HG02678 (cell line): Measurements from ENCODE around the gene SLC25A22.

Experiments
- ATAC-seq: cut with Tn5 transposase; IDR thresholded peaks from one replicate; pipeline ENCODE4 v1.9.1; 2021; ENCODE audit warnings: mild to moderate bottlenecking, moderate library complexity; ENCODE audit not compliant: unreplicated experiment

Gene SLC25A22

DNA sequence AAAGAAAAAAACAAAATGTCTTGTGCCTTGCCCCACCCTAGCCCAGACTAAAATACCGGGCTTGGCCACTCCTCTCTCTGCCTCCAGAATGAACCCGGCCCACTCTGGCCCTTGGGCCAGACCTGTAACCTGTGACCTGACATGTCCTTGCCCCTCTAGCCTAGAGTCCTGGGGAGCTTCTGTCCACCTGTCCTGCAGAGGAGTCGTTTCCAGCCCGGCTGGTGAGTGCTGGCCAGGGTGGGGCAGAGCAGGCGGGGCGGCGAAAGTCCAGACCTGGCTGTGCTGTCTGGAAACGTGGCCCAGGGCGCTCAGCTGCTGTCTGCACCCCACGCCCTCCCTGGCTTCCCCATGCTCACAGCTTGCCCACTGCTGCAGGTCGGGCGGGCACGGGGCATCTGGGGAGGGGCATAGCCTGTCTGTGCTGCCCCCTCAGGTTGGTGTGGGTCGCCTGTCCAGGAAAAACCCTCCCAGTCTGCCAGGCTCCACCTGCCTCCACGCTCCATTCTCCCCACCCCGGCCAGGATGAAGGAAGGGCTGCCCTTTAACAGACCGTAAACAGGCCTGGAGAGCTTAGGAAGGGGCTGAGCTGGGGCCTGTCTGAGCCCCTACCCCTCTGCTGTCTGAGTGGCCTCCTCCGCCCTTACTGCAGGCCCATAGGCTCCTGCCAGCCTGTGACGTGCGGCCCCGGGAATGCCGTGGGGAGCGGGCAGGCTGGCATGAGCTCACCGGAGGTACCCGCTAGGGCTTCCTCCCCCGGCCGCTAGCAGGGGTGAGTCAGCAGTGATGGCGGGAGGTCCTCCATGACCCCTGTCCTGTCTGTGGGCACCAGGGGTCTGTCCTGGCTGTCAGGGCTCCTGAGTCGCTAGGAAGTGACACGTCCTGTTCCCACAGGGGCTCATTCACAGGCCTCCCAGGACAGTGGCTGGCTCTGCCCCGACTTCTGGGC, 36.6 kb upstream of the SLC25A22 start:
- no peak for ATAC-seq

DNA sequence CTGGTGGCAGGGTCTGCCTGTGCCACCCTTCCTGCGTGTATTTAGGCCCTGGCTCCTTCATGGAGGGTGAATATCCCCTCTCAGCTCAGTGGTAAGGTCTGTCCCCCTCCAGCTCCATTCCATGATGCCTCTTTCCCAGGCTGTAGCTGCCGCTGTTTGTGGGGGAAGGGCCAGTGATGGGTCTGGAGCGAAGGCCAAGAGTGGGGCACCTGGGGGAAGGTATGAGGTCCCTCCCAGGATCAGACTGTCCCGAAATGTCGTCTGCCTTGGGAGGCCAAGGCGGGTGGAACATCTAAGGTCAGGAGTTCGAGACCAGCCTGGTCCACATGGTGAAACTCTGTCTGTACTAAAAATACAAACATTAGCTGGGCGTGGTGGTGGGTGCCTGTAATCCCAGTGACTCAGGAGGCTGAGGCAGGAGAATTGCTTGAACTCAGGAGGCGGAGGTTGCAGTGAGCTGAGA, 35.8 kb upstream of the SLC25A22 start:
- ATAC-seq, result no peak

DNA sequence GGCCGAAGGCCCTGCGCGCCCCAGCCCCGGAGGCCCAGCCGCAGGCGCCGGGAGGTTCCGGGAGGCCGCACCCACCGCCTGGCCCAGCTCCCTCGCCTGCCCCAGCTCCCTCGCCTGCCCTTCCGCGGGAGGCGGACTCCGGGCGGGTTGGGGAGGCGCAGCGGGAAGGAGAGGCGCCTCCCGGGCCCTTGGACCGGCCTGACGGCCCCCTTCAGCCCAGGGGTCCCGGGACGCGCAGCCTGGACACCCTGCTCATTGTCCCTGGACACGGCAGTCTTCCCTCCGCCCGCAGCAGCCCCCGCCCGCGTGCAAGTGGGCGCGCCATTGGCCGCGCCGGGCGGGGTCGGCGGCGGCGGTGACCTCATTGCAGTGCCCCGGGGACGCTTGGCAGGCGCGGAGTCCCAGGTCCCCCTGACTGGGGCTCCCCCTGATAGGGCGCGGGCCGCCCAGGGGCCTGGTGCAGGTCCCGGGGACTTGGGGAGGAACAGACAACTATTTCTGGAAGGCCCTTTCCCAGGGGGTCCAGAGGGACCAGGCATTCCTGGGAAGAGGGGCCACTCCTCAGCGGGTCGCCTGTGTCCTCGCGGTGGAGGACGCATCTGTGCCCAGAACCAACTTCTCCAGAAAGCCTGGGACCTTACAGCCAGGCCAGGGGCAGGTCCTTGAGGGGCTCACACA, 35.2 kb upstream of the SLC25A22 start:
- peak; percentile 19 for ATAC-seq

DNA sequence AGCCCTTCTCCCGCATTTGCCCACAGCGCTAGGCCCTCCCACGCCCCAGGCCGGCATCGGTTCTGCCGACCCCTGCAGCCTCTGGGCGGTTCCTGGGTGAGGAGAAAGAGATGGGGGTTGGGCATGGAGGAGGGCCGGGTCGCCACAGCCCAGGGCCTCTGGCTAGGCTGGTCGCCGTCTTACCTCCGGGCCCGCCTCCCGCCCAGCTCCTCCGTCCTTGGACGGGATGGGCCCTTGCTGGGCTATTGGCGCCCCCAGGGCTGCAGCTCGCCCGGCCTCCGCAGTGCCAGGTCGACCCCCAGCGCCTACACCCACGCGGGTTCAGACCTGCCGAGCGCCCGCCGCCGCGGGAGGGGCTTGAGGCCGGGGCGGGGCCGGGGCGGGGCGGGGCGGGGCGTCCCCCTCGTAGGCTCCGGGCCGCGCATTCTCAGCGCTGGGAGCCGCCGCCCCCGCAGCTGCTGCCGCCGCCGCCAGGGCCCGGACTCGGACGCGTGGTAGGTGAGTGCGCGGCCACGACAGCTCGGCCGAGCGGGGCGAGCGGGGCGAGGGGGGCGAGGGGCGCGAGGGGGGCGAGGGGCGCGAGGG, 34.5 kb upstream of the SLC25A22 start, which contains the start of gene CD151:
CD151 (plus strand) TSS at position 424 of the 585 bp plus-strand sequence. CDS start 3,118 bp downstream, outside the sequence.
- peak; percentile 58 for ATAC-seq

DNA sequence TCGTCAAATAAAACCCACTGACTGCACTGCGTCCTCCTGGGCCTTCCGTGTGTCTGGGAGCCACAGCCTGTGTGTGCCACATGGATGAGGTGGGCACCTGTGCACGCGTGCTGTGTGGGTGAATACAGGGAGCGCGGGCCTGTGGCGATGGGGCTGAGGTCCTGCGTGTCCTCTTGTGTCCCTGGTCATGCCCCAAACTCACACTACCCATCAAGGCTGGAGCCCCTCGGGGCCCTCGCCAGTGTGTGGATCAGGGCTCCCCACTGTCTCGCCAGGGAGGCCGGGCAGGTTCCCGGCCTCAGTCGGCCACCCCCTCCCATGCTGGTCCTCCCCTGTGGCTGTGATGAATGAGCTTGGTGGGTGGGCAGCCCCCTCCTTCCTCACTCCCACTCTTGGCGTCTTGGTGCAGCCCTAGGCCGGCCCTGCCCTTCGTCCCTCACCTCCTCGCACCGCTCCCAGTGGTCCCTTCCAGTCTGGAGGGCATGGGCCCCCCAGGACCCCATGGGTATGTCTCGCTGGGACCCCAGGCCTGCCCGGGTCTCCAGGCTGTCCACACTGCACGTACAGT, 34.0 kb upstream of the SLC25A22 start:
- ATAC-seq, result no peak

DNA sequence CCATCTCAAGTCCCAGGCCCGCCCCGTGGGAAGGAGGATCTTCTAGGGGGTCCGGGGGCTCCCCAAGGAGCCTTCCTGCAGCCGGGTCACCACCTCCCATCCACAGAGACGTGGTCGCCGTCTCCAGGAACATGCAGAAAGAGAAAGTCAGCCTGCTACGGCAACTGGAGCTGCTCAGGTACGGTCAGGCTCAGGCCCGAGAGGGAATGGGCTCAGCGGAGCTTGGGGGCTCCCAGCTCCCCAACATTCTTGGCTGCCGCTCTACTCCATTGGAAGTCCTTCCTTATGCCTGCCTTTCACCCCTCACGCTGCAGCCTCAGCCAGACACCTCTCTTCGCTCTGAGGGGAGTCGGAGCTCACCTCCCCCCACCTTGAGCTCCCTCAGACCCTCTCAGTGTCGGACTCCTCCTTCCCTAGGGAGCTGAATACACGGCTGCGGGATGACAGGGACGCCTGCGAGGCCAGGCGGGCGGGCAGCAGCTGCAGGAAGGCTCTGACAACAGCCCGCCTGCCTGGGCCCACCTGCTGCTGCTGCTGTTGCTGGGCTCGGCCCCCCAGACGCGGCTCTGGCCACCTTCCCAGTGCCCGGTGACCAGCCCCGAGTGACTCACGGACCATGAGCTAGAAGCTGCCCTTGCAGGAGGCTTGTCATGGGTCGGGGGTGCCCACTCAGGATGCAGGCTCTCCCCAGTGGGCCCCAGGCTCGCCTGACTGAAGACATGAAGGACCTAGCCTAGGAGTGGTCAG, 33.2 kb upstream of the SLC25A22 start:
- ATAC-seq, result no peak

DNA sequence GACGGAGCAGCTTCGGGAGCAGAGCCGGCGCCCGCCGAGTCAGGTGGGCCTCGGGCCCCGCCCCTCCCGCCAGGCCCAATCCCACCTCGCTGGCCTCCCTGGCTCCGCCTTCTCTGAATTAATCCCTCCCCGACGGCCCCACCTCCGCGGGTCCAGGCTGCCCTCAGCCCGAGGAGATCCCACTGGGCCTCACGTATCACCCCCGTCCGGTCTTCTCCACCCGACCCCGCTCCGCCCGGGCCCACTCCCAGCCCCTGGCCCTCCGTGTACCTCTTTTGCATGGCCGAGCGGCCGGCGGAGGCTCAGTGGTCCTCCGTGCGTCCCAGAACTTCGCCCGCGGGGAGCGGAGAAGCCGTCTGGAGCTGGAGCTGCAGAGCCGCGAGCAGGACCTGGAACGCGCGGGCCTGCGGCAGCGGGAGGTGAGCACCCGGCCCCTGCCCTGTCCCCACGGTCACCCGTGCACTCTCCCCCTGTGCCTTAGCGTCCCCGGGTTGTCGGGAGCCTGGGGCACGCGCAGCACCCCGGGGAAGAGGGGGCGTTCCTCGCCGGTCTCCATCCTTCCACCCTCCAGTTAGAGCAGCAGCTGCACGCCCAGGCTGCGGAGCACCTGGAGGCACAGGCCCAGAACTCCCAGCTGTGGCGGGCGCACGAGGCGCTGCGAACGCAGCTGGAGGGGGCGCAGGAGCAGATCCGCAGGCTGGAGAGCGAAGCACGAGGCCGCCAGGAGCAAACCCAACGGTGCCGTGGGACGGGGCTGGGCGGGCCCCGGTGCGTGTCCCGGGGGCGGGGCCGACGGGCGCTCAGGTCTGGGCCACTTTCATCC, 32.4 kb upstream of the SLC25A22 start:
- ATAC-seq, result peak; percentile 38

DNA sequence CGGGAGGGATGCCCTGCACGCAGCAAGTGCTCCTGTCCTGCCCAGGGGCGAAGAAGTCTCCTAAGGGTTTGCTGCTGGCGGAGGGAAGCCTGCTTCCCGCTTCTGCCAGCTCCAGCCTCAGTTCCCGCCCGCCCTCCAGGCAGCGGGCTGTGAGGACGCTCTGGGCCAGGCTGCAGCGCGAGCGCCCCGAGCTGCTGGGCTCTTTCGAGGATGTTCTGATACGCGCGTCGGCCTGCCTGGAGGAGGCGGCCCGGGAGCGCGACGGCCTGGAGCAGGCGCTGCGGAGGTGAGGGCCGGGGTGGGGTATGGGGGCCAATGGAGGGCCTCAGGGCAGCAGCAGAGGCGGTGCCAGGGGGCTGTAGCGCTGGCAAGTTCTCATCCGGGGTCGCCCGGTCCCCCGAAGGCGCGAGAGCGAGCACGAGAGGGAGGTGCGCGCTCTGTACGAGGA, 31.8 kb upstream of the SLC25A22 start:
- no peak for ATAC-seq

DNA sequence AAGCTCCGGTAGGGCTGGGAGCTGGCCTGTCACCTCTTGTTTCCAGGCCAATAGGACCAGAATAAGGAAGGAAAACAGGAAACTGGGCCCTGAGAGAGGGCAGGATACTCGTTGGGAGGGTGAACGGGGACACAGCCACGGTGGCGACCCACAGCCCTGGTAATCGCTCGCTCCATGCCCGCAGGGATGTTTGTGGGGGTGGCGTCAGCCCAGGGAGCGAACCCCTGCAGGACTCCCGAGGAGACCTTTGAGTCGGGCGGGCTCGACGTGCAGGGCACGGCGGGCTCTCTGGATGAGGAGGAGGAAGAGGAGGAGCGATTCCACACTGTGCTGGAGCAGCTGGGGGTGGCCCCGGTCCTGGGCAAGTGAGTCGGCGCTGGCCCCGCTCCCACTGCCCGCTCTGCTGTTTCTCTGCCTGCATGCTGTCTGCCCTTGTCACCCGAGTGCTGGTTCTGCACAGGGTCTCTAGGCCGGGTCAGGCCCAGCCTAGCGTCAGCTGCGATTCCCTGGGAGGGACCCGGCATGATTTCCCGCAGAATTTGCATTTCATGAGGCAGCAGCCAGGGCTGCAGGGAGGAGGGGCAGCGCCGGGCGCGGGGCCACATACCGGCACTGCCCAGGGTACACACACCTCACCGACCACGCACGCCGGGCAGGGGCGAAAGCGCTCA, 31.2 kb upstream of the SLC25A22 start:
- ATAC-seq, result no peak

DNA sequence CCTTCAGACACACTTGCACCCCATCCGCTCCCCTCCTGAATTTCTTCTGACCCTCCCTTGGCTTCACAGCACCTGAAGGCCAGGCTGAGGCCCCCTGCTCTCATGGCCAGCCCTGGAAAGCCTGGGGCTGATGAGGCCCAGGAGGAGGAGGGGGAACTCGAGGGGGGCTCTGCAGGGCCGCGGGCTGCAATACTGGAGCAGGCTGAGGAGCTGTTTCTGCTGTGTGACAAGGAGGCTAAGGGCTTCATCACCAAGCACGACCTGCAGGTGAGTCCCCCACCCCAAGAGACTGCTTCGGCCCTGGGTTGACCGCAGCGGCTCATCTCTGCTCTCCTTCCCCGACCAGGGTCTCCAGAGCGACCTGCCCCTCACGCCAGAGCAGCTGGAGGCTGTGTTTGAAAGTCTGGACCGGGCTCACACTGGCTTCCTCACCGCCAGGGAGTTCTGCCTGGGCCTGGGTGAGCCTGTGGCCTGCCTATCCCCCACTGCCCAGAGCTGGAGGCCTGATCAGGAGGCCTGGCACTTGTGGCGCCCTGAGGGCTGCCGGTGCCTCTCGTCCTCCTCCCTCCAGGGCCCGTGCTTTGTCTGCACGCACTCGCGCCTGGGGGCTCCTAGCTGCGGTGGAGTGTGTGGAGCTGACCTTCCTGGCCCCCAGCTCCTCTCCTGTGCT, 30.6 kb upstream of the SLC25A22 start:
- no peak for ATAC-seq

DNA sequence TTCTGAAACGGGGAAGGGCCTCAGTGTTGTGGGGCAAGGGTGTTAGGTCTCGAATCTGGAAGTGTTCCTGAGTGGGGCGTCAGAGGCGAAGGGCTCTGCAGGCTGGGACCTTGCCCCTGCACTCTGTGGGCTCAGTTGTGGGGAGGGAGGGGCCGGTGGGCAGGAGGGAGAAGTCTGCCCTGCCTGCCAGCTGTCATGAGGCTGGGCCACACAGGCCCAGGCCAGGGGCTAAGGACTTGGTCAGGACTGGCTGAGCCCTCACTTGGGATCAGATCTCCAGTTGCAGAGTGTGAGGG, 29.8 kb upstream of the SLC25A22 start, which contains the start of gene CRACR2B:
CRACR2B (plus strand) TSS at position 23 of the 296 bp plus-strand sequence. CDS start 689 bp downstream, outside the sequence.
- peak; percentile 9 for ATAC-seq

DNA sequence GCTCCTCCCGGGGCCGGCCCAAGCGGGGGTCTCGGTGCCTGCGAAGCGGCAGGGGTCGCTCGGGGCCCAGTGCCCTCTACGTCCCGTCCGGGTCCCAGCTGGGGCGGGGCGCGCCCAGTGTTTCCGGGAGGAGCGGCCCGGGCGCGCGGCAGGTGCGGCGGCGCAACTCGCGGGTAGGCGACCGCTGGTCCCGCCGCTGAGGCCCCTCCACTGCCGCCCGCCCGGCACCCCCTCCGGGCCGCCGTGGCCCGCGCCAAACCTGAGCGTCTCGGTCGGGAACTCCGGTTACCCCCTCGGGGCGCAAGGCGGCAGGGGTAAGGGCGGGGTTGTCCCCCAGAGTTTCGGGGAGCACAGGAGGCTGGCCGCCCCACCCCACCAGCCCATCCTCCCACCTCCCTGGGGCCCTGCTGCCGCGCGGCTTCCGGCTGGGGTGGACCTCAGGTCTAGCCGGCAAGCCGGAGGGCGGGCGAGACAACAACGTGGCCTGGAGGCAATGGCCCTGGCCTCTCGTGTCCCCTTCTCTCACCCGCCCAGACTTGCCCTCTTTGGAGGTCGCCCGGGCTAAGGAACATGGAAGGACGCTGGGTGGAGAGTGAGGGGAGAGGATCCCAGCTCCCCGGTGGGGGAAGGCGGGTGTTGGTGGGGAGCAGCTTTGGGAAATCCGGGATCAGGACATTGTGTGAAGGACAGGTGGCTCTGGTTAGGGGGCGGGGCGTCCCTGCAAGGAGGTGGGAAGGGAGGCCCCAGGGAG, 29.2 kb upstream of the SLC25A22 start:
- peak; percentile 42 for ATAC-seq

DNA sequence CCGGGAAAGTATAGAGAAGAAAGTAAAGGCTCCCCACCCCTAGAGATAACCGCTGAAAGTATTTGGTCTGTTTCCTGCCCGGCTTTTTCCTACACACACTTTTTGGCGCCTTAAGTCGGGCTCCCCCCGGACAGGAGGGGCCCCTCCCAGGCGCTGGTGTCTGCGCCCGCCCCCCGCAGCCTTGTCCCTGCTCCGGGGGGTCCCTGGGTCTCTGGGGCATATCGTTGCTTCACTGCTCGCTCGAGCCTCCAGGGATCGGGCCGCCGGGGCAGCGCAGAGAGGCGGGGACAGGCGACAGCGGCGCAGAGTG, 28.7 kb upstream of the SLC25A22 start:
- ATAC-seq, result no peak

DNA sequence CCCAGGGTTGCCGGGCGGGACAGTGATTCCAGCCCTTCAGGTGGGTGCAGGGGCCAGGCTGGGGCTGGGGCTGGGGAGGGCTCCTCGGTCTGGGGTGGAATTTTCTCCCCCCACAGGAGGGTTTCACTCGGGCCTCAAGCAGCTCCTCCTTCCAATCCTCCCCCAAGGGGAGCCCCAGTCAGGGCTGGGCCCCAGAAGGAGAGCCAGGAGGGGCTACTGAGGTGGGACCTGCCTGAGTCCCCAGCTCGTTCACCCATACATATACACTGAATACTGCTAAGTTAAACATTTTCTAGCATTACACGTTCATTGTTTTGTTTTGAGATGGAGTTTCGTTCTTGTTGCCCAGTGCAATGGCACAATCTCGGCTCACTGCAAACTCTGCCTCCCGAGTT, 28.1 kb upstream of the SLC25A22 start:
- no peak for ATAC-seq

DNA sequence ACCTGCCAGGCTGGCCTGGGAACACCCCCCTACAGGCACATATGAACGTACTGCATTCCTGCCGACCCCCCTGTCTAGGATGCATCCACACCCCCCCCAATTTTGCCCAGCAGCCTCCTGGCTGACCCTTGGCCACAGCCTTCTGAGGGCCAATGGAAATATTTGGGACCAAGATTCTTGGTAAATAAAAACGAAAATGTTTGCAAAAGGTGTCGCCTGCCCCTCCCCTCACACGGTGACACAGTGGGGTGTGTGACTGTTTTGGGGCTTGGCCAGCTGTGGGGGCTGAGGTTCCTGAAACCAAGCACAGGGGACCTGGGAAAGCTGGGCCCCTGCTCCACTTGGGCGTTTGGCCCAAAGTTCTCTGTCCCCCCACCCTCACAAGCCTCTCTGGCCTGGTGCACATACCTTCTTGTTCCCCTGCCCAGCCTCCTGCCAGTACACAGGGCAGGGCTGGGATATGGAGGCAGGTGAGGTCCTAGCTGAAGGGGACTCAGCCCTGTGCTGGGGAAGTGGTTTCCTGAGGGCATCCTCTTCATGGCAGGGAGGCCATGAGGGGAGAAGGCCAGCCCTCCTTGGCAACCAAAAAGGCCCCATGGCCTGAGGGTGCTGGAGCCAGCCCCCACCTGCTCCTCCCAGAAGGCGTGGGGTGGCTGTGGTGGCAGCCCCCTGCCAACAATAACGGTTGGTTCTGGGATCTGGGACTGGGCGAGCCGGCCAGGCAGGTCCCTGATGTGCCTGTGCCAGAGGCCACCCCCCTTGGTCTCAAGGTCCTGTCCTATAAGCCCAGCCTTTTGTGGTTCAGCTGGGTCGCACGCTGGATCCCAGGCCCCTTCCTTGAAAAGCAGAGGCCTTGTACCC, 27.5 kb upstream of the SLC25A22 start:
- no peak for ATAC-seq

DNA sequence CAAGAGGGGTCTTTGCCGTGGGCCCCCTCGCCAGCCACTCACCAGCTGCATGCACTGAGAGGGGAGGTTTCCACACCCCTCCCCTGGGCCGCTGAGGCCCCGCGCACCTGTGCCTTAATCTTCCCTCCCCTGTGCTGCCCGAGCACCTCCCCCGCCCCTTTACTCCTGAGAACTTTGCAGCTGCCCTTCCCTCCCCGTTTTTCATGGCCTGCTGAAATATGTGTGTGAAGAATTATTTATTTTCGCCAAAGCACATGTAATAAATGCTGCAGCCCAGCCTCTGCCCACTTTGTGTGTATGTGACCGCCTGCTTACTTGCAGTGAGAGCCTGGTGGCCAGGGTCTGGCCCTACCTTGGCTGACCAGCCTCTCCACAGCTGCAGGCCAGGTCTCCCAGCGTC, 26.9 kb upstream of the SLC25A22 start:
- no peak for ATAC-seq

DNA sequence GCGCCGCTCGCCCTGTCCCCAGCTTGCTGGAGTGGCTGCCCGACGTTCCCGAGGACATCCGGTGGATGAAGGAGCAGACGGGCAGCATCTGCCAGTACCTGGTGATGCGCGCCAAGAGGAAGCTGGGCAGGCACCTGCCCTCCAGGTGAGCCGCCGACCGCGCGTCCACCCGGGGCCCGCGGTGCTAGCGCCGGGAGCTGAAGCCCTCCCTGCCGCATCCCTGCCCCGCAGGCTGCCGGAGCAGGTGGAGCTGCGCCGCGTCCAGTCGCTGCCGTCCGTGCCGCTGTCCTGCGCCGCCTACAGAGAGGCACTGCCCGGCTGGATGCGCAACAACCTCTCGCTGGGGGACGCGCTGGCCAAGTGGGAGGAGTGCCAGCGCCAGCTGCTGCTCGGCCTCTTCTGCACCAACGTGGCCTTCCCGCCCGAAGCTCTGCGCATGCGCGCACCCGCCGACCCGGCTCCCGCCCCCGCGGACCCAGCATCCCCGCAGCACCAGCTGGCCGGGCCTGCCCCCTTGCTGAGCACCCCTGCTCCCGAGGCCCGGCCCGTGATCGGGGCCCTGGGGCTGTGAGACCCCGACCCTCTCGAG, 26.3 kb upstream of the SLC25A22 start:
- no peak for ATAC-seq
